DMS79 treated with DMSO at 0.1 percent for 48 hours (cell line): ENCODE data around the gene GET4.
A peak's percentile ranks its signal among the peaks of the same experiment; 100 is the strongest.
"Not testable (repeated sequence)": the region's sequence is repeated elsewhere in the genome, so short reads cannot be mapped to it uniquely, and the experiment has no call there.

Source experiments
- DNase-seq: peaks from one replicate; lab custom pipeline; 2025; lab: John Stamatoyannopoulos, UW

GET4 gene

GRCh38 chr7:927031-927671, 50.8 kb downstream of the GET4 start:
- DNase-seq = no peak

- DNase-seq = no peak
These were observed 53.0 kb downstream of the GET4 start for GRCh38 chr7:929311-929711.

- no peak for DNase-seq
These were observed 54.8 kb downstream of the GET4 start for GRCh38 chr7:930975-931758.

- DNase-seq = no peak
These were observed 55.7 kb downstream of the GET4 start for GRCh38 chr7:931871-932650.

- DNase-seq = no peak
These were observed 56.3 kb downstream of the GET4 start for GRCh38 chr7:932651-932975.

- no peak for DNase-seq
These were observed 58.3 kb downstream of the GET4 start for GRCh38 chr7:934469-935163.

- no peak for DNase-seq
These were observed 59.0 kb downstream of the GET4 start for GRCh38 chr7:935164-935873.

- no peak for DNase-seq
These were observed 59.6 kb downstream of the GET4 start for GRCh38 chr7:935874-936385.

- no peak for DNase-seq
These were observed 60.2 kb downstream of the GET4 start for GRCh38 chr7:936386-937054.

GRCh38 chr7:937856-938484, 61.6 kb downstream of the GET4 start:
- no peak for DNase-seq

- no peak for DNase-seq
These were observed 62.3 kb downstream of the GET4 start for GRCh38 chr7:938546-939185.

GRCh38 chr7:939843-940242, 63.5 kb downstream of the GET4 start:
- DNase-seq = no peak

GRCh38 chr7:940599-941408, 64.5 kb downstream of the GET4 start:
- DNase-seq = no peak

- DNase-seq = not testable (repeated sequence)
These were observed 67.4 kb downstream of the GET4 start for GRCh38 chr7:943793-944192.

- DNase-seq = no peak
These were observed 68.4 kb downstream of the GET4 start for GRCh38 chr7:944744-945143.

- DNase-seq = peak; percentile 44
These were observed 68.8 kb downstream of the GET4 start for GRCh38 chr7:945147-945555.

- DNase-seq = peak; percentile 71
These were observed 69.4 kb downstream of the GET4 start for GRCh38 chr7:945556-946255.
